ENCODE data around the gene SLC27A6.

DNA sequence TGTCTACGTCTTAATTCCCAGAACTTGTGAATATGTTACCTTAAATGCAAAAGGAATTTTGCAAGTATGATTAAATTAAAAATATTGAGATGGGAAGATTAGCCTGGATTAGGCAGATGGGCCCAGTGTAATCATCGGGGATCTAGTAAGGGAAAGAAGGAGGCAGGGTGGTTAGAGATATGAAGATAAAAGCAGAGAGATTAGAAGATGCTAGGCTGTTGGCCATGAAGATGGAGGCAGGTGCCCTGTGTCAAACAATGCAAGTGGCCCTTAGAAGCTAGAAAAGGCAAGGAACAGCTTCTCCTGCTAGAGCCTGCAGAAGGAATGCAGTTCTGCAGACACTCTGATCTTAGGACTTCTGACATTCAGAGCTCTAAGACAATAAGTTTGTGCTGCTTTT lies 100.4 kb downstream of the SLC27A6 start:
- TF ChIP-seq, protein P1, sequence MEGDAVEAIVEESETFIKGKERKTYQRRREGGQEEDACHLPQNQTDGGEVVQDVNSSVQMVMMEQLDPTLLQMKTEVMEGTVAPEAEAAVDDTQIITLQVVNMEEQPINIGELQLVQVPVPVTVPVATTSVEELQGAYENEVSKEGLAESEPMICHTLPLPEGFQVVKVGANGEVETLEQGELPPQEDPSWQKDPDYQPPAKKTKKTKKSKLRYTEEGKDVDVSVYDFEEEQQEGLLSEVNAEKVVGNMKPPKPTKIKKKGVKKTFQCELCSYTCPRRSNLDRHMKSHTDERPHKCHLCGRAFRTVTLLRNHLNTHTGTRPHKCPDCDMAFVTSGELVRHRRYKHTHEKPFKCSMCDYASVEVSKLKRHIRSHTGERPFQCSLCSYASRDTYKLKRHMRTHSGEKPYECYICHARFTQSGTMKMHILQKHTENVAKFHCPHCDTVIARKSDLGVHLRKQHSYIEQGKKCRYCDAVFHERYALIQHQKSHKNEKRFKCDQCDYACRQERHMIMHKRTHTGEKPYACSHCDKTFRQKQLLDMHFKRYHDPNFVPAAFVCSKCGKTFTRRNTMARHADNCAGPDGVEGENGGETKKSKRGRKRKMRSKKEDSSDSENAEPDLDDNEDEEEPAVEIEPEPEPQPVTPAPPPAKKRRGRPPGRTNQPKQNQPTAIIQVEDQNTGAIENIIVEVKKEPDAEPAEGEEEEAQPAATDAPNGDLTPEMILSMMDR (IDR thresholded peaks at IDR 0.05) = no peak
- no peak for TF ChIP-seq POLR2A (IDR thresholded peaks at IDR 0.05)
